KMS-11 (cell line): ENCODE measurements around the gene CD68.

Source experiments
- H2AFZ ChIP-seq: fragments of 200-600 bp; sonication (generic); 2 replicates; pipeline ENCODE4 v1.6.1; 2016; ENCODE audit warnings: antibody characterized with exemption, mixed run types, low read depth
- H3K27ac ChIP-seq: fragments of 200-600 bp; sonication (generic); 2 replicates; pipeline ENCODE4 v1.6.1; 2016; ENCODE audit warnings: mild to moderate bottlenecking, mixed run types
- H3K27me3 ChIP-seq: fragments of 200-600 bp; sonication (generic); 2 replicates; pipeline ENCODE4 v1.6.1; 2017; ENCODE audit warnings: mild to moderate bottlenecking, low read depth, mixed run types, moderate library complexity; ENCODE audit not compliant: insufficient read depth
- H3K36me3 ChIP-seq: fragments of 200-600 bp; sonication (generic); 2 replicates; pipeline ENCODE4 v1.6.1; 2017; ENCODE audit warnings: mild to moderate bottlenecking, mixed run types; ENCODE audit not compliant: insufficient read depth
- H3K4me1 ChIP-seq: fragments of 200-600 bp; sonication (generic); 2 replicates; pipeline ENCODE4 v1.6.1; 2016; ENCODE audit warnings: mild to moderate bottlenecking, low read depth, mixed run types; ENCODE audit not compliant: poor library complexity, severe bottlenecking
- H3K4me2 ChIP-seq: fragments of 200-600 bp; sonication (generic); 2 replicates; pipeline ENCODE4 v1.7.0; 2016; ENCODE audit warnings: mild to moderate bottlenecking, mixed run types
- H3K4me3 ChIP-seq: fragments of 200-600 bp; sonication (generic); IDR thresholded peaks from 2 replicates; pipeline ENCODE4 v1.6.1; 2017; ENCODE audit warnings: low read depth, low read length, mixed read lengths; ENCODE audit not compliant: insufficient read depth
- H3K79me2 ChIP-seq: fragments of 200-600 bp; sonication (generic); 2 replicates; pipeline ENCODE4 v1.6.1; 2016; ENCODE audit warnings: low read depth, mixed run types; ENCODE audit not compliant: insufficient read depth
- H3K9ac ChIP-seq: fragments of 200-600 bp; sonication (generic); 2 replicates; pipeline ENCODE4 v1.6.1; 2016; ENCODE audit warnings: mild to moderate bottlenecking, mixed run types
- H4K20me1 ChIP-seq: fragments of 200-600 bp; sonication (generic); 2 replicates; pipeline ENCODE4 v1.6.1; 2016; ENCODE audit warnings: mild to moderate bottlenecking, mixed run types; ENCODE audit not compliant: insufficient read depth
- CTCF ChIP-seq: fragments of 200-600 bp; sonication (generic); conservative IDR thresholded peaks from 2 replicates; pipeline ENCODE4 v1.6.1; 2017; ENCODE audit warnings: low read depth, mild to moderate bottlenecking, antibody characterized with exemption, low read length, moderate library complexity, mixed read lengths

CD68 gene

DNA sequence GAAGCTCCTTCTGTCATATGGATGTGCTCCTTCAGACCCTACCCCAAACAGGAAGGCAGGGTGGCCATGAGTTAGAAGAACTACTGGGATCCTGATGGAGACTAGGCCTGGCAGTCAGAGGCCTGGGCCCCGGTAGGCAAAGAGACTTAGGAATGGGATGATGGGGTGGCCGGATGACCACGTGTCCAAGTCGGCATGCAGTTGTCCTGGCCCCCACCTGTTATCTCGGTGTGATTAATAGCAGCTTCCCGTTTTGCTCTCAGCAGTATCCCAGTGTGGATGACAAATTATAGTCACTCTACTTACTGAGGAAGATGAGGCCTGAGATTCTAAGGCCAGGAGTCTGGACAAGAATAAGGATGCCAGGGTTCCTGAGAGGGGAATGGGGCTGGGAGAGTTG, 29.1 kb upstream of the CD68 start:
- TF ChIP-seq CTCF = no peak
- Histone ChIP-seq H4K20me1 (no peaks in the 10 kb centered on the region), H3K27me3 (no peaks in the 10 kb centered on the region), H3K4me1 (peaks cover 2% of the 10 kb centered on the region), H3K9ac (no peak overlapping the region), H3K36me3 (no peaks in the 10 kb centered on the region), H2AFZ (no peak overlapping the region), H3K4me2 (no peak overlapping the region), H3K4me3 (no peak overlapping the region), H3K79me2 (no peaks in the 10 kb centered on the region), H3K27ac (no peak overlapping the region)

- no peaks in the 10 kb centered on the region for H3K36me3 ChIP-seq
- H3K4me1 ChIP-seq = peaks cover 2% of the 10 kb centered on the region
- no peaks in the 10 kb centered on the region for H3K79me2 ChIP-seq
- no peak overlapping the region for H3K27ac ChIP-seq
- H3K9ac ChIP-seq = no peak overlapping the region
- H3K27me3 ChIP-seq = no peaks in the 10 kb centered on the region
- H3K4me2 ChIP-seq = no peak overlapping the region
- no peak for TF ChIP-seq CTCF
- H4K20me1 ChIP-seq = no peaks in the 10 kb centered on the region
- no peak overlapping the region for H3K4me3 ChIP-seq
- no peak overlapping the region for H2AFZ ChIP-seq
Observed at GRCh38 chr17:7551396-7551795, 28.0 kb upstream of the CD68 start.

GRCh38 chr17:7552621-7553051, 26.8 kb upstream of the CD68 start:
- no peaks in the 10 kb centered on the region for H3K79me2 ChIP-seq
- H3K4me2 ChIP-seq = no peak overlapping the region
- no peak overlapping the region for H3K9ac ChIP-seq
- H3K36me3 ChIP-seq = no peaks in the 10 kb centered on the region
- H3K27me3 ChIP-seq = no peaks in the 10 kb centered on the region
- no peak overlapping the region for H3K27ac ChIP-seq
- no peak for TF ChIP-seq CTCF
- H4K20me1 ChIP-seq = no peaks in the 10 kb centered on the region
- peaks cover 2% of the 10 kb centered on the region for H3K4me1 ChIP-seq
- no peak overlapping the region for H2AFZ ChIP-seq
- no peak overlapping the region for H3K4me3 ChIP-seq

GRCh38 chr17:7553356-7553755, 26.1 kb upstream of the CD68 start:
- no peak for TF ChIP-seq CTCF
- no peak overlapping the region for H3K4me3 ChIP-seq
- no peak overlapping the region for H3K27ac ChIP-seq
- H4K20me1 ChIP-seq = no peaks in the 10 kb centered on the region
- H3K79me2 ChIP-seq = no peaks in the 10 kb centered on the region
- no peak overlapping the region for H3K9ac ChIP-seq
- H3K4me1 ChIP-seq = peaks cover 2% of the 10 kb centered on the region
- H2AFZ ChIP-seq = no peak overlapping the region
- no peaks in the 10 kb centered on the region for H3K27me3 ChIP-seq
- H3K36me3 ChIP-seq = no peaks in the 10 kb centered on the region
- H3K4me2 ChIP-seq = no peak overlapping the region
